Cardiac septum (tissue), 1 donor: Measurements from ENCODE around the gene OR4E1. TPM values are rescaled to one million over a fixed set of nuclear protein-coding genes. Genes with fewer than 3 reads are reported as not detected.
"Not testable (repeated sequence)": the region's sequence is repeated elsewhere in the genome, so short reads cannot be mapped to it uniquely, and the experiment has no call there.

ENCODE experiments used
- DNase-seq: peaks from one replicate; pipeline ENCODE4 v3.0.0-alpha.2; 2020; ENCODE audit warnings: low spot score
- intact Hi-C: fragments of 100-400 bp; cut with DNase I; formaldehyde crosslinking; loops from one replicate; pipeline ENCODE4 v1.14.0; 2022
- total RNA-seq: library from RNA; stranded (reverse); fragmentation: NEBNext Ultra II Directional; extraction: Animal tissue kit (Norgen Biotek cat#: 25700); gene quantifications from one replicate; pipeline ENCODE4 v1.2.1, GENCODE V29; 2021
- donor health status: DM: no; HTN: no; CAD: no.

The OR4E1 gene
- total RNA-seq, 1 donor from 2014 or later = not detected

DNA sequence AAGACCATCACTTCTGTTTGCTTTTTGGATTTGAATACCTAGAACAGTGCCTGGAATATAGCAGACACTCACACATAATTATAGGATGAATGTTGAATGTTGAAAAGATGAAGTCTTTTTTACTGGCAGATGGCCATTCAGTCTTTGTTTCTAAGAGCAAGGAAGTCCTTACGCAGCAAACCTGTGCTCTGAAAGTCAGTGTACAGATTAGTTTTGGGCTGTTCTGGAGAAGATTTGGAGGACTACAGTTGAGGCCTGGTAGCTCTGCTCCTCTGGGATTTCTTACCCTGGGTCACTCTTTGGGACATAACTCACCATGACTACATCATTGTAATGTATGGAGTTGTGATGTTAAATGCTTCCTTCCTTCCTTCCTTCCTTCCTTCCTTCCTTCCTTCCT, 16.6 kb downstream of the OR4E1 start:
- intact Hi-C loops = no loop called here
- no peak for DNase-seq

- intact Hi-C loops = no loop called here
- DNase-seq = no peak
Observed at GRCh38 chr14:21654215-21654614, 19.4 kb downstream of the OR4E1 start.

- intact Hi-C loops = no loop called here
- DNase-seq = no peak
Observed at GRCh38 chr14:21653331-21653885, 20.2 kb downstream of the OR4E1 start, which contains the start of gene OR4E2. Gene OR4E2, plus strand, starts transcription at chr14:21653835. Its CDS starts 11,248 bp downstream, at chr14:21665083.

GRCh38 chr14:21652209-21652808, 21.3 kb downstream of the OR4E1 start:
- DNase-seq = no peak
- intact Hi-C loops = no loop called here

DNA sequence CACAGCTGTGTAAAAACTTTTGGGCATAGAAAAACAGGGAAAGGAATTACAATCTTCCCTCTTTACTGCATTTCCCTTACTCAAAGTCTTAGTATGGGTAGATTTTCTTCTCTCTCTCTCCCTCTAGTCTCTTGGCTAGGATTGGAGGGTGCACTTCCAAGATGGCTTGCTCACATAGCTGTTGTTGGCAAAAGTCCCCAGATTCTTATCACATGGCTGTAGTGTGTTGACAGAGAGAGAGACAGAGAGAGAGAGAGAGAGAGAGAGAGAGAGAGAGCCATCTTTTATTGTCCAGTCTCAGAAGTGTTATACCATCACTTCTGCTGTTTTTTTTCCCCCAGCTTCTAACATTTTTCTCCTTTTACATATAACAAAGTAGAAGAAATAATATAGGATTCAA, 26.2 kb downstream of the OR4E1 start:
- no peak for DNase-seq
- intact Hi-C loops = no loop called here

DNA sequence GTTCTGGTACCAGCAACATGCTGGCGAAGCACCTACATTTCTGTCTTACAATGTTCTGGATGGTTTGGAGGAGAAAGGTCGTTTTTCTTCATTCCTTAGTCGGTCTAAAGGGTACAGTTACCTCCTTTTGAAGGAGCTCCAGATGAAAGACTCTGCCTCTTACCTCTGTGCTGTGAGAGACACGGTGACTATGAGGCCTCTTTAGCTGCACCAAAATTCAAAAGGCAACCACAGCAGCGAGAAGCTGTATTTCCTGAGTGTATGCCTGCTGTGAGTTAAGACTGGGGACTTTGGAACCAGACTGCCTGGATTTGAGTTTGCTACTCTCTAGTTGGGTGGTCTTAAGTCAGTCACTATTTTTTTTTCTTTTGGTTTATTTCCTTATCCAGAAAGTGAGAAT, 30.2 kb downstream of the OR4E1 start:
- intact Hi-C loops = no loop called here
- DNase-seq = no peak

- DNase-seq = no peak
- intact Hi-C loops = no loop called here
Observed at GRCh38 chr14:21642683-21643082, 30.9 kb downstream of the OR4E1 start.

GRCh38 chr14:21634840-21635239, 38.8 kb downstream of the OR4E1 start, which contains the start of gene OR10G2:
Gene OR10G2, minus strand, starts transcription at chr14:21634940. Its CDS starts 98 bp downstream, at chr14:21634842.
- DNase-seq = no peak
- intact Hi-C loops = no loop called here

GRCh38 chr14:21631084-21631483, 42.5 kb downstream of the OR4E1 start:
- no peak for DNase-seq
- intact Hi-C loops = no loop called here

DNA sequence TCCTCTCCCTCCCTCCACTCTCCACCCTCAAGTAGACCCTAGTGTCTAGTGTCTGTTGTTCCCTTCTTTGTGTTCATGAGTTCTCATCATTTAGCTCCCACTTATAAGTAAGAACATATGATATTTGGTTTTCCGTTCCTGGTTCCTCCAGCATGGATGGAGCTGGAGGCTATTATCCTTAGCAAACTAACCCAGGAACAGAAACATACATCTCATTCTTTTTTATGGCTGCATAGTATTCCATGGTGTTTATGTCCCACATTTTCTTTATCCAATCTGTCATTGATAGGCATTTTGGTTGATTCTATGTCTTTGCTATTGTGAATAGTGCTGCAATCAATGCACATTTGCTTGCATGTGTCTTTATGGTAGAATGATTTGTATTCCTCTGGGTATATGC, 43.1 kb downstream of the OR4E1 start:
- intact Hi-C loops, DNase-seq: not testable (repeated sequence)

DNA sequence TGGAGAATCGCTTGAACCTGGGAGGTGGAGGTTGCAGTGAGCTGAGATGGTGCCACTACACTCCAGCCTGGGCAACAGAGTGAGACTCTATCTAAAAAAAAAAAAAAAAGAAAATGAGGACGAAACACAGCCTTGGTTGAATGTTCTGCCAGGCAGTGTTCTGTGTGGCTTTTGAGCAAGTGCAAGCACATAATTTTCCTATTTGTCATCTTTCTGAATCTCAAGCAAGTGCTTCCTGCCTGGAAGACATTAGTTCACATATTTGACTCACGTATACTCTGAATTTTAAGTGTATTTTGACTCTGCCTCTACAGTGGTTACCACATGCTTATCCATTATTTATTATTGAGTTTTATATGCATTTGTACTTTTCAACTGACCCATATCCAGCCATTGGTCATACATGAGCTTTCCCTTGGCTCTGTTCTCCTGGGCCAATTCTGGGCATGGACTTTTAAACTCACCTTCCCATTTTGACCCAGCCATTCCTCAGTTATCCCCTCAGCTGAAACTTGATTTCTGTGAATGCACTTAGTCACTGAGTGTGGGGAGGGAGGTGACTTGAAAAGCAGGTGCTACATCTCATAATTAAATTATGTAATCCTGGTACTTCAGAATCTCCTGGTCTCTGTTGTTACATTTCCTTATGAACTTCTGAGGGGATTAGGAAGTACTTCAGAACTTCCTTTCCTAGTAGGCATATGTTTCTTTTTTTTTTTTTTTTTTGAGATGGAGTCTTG, 47.0 kb downstream of the OR4E1 start:
- intact Hi-C loops = no loop called here
- no peak for DNase-seq

Other genes starting within 250 kb of the OR4E1 start
- gene CHD8, start 217.7 kb downstream of the OR4E1 start, total RNA-seq = 38.3 TPM
- 22.6 TPM for gene RAB2B, start 196.9 kb downstream of the OR4E1 start, total RNA-seq
- 75.2 TPM for gene TOX4, start 196.6 kb downstream of the OR4E1 start, total RNA-seq
- gene METTL3, start 162.5 kb downstream of the OR4E1 start, total RNA-seq = 28.1 TPM
- gene SALL2, start 147.5 kb downstream of the OR4E1 start, total RNA-seq = 2.6 TPM
- gene OR10G3, start 93.7 kb downstream of the OR4E1 start, total RNA-seq = not detected
- not detected for gene OR10G2, start 38.9 kb downstream of the OR4E1 start, total RNA-seq
- gene OR4E2, start 20.0 kb downstream of the OR4E1 start, total RNA-seq = not detected